Bronchial epithelial cell (primary cell): ENCODE data around the gene ANKRD11. TPM values are rescaled to one million over a fixed set of nuclear protein-coding genes. Genes with fewer than 3 reads are reported as not detected.

Source experiments
- DNase-seq: peaks from one replicate; pipeline ENCODE4 v3.0.0-alpha.2; 2010; ENCODE audit warnings: low read depth
- FAIRE-seq: peaks from 2 replicates; lab custom pipeline; 2011; peaks lifted over from hg19 to GRCh38; lab: Jason Lieb, UNC
- H3K27me3 ChIP-seq: 2 replicates; pipeline ENCODE4 v1.5.1; 2011; ENCODE audit warnings: low read length; ENCODE audit not compliant: control insufficient read depth, insufficient read depth
- H3K36me3 ChIP-seq: 2 replicates; pipeline ENCODE4 v1.5.1; 2011; ENCODE audit warnings: low read length; ENCODE audit not compliant: control insufficient read depth, insufficient read depth
- H3K4me3 ChIP-seq: 2 replicates; pipeline ENCODE4 v1.5.1; 2011; ENCODE audit warnings: mild to moderate bottlenecking, low read depth, low read length, control low read depth
- CTCF ChIP-seq: IDR thresholded peaks from 2 replicates; pipeline ENCODE4 v1.5.1; 2011; ENCODE audit warnings: mild to moderate bottlenecking, moderate library complexity, low read length, control low read depth, inconsistent platforms; ENCODE audit not compliant: insufficient read depth, severe bottlenecking
- total RNA-seq: library from RNA; depleted of rRNA; stranded (reverse); fragments of >200 nt; gene quantifications from 2 replicates; pipeline ENCODE4 v1.2.1, GENCODE V29; 2014

ANKRD11 gene
- total RNA-seq, 1 donor from 2014 or later, result 64.5 TPM

GRCh38 chr16:89409161-89409711, 81.1 kb downstream of the ANKRD11 start:
- DNase-seq, result peak; percentile 75
- FAIRE-seq, result no peak
- H3K4me3 ChIP-seq, result no peak overlapping the region
- no peaks in the 10 kb centered on the region for H3K27me3 ChIP-seq
- peaks cover 5% of the 10 kb centered on the region for H3K36me3 ChIP-seq
- TF ChIP-seq CTCF, result no peak

GRCh38 chr16:89408315-89408714, 82.0 kb downstream of the ANKRD11 start:
- TF ChIP-seq CTCF, result no peak
- no peak for FAIRE-seq
- H3K4me3 ChIP-seq, result no peak overlapping the region
- no peak for DNase-seq
- H3K27me3 ChIP-seq, result no peaks in the 10 kb centered on the region
- peaks cover 6% of the 10 kb centered on the region for H3K36me3 ChIP-seq

GRCh38 chr16:89407925-89408300, 82.4 kb downstream of the ANKRD11 start:
- Histone ChIP-seq H3K27me3 (no peaks in the 10 kb centered on the region), H3K4me3 (no peak overlapping the region), H3K36me3 (peaks cover 8% of the 10 kb centered on the region)
- no peak for TF ChIP-seq CTCF
- FAIRE-seq (no peak), DNase-seq (no peak)

GRCh38 chr16:89407282-89407924, 83.0 kb downstream of the ANKRD11 start:
- no peak overlapping the region for H3K4me3 ChIP-seq
- no peak for FAIRE-seq
- no peak for DNase-seq
- no peaks in the 10 kb centered on the region for H3K27me3 ChIP-seq
- H3K36me3 ChIP-seq, result peaks cover 10% of the 10 kb centered on the region
- no peak for TF ChIP-seq CTCF

GRCh38 chr16:89406277-89406888, 84.0 kb downstream of the ANKRD11 start:
- FAIRE-seq (no peak), DNase-seq (no peak)
- no peaks in the 10 kb centered on the region for H3K27me3 ChIP-seq
- H3K4me3 ChIP-seq, result no peak overlapping the region
- TF ChIP-seq CTCF, result no peak
- peaks cover 10% of the 10 kb centered on the region for H3K36me3 ChIP-seq

GRCh38 chr16:89404561-89404960, 85.8 kb downstream of the ANKRD11 start:
- FAIRE-seq, result peak; percentile 97

More at GRCh38 chr16:89404561-89404960, 85.8 kb downstream of the ANKRD11 start:
- Histone ChIP-seq H3K4me3 (no peak overlapping the region), H3K36me3 (peaks cover 10% of the 10 kb centered on the region), H3K27me3 (no peaks in the 10 kb centered on the region)
- DNase-seq, result peak; percentile 69
- TF ChIP-seq CTCF, result no peak
